GM18505 (cell line): ENCODE data around the gene MCHR1.
A peak's percentile ranks its signal among the peaks of the same experiment; 100 is the strongest.
"Not testable (repeated sequence)": the region's sequence is repeated elsewhere in the genome, so short reads cannot be mapped to it uniquely, and the experiment has no call there.

ENCODE experiments used
- ATAC-seq: cut with Tn5 transposase; IDR thresholded peaks from one replicate; pipeline ENCODE4 v1.9.1; 2021; ENCODE audit not compliant: unreplicated experiment
- POLR2A ChIP-seq: IDR thresholded peaks from 4 replicates; pipeline ENCODE4 v1.6.1; 2011; ENCODE audit warnings: borderline replicate concordance; ENCODE audit not compliant: insufficient read depth, insufficient read length; ENCODE audit errors: extremely low read depth

The MCHR1 gene

GRCh38 chr22:40645579-40646197 lies 33.6 kb upstream of the MCHR1 start:
- ATAC-seq: no peak
- no peak for TF ChIP-seq POLR2A

DNA sequence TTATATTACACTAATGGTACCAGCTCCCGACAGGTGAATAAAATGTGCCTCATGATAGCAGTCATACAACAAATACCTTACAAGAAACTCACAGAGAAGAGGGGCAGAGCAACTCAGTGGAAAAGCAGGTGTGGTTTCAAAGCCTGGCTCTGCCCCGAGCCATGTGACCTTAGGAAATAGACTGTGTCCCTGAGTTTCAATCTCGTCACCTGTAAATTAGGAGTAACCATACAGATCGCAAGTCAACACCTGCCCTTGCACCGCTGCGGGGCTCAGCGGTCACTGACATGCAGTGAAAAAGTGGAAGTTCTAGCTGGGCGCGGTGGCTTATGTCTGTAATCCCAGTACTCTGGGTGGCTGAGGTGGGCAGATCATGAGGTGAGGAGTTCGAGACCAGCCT lies 30.9 kb upstream of the MCHR1 start:
- TF ChIP-seq POLR2A: no peak
- ATAC-seq: no peak

DNA sequence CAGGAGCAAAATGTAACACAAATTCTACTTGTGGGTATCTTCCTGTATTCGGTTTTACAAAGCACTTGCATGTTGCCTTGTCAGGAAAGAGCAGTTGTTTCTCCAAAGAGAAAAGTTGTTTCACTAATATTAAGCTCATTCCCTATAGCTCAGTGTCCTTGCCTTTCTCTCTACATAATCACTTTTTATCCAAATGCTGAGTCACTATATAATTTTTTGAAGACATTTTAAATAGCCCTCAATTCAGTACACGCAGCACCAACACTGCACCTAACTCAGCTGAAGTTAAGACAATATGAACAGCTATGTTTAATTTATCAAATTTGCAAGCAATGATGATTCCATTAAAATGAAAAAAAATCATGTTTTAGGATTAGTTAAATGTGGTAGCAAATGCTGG lies 28.2 kb upstream of the MCHR1 start:
- no peak for ATAC-seq
- TF ChIP-seq POLR2A: no peak

- peak; percentile 76 for TF ChIP-seq POLR2A
- no peak for ATAC-seq
These were observed 27.5 kb upstream of the MCHR1 start for GRCh38 chr22:40651563-40652501.

GRCh38 chr22:40653361-40653760 lies 25.9 kb upstream of the MCHR1 start:
- TF ChIP-seq POLR2A: no peak
- no peak for ATAC-seq

- TF ChIP-seq POLR2A: no peak
- no peak for ATAC-seq
These were observed 24.6 kb upstream of the MCHR1 start for GRCh38 chr22:40654522-40655167.

GRCh38 chr22:40655941-40656340 lies 23.3 kb upstream of the MCHR1 start:
- ATAC-seq: not testable (repeated sequence)

GRCh38 chr22:40656651-40657050 lies 22.6 kb upstream of the MCHR1 start:
- ATAC-seq: not testable (repeated sequence)

DNA sequence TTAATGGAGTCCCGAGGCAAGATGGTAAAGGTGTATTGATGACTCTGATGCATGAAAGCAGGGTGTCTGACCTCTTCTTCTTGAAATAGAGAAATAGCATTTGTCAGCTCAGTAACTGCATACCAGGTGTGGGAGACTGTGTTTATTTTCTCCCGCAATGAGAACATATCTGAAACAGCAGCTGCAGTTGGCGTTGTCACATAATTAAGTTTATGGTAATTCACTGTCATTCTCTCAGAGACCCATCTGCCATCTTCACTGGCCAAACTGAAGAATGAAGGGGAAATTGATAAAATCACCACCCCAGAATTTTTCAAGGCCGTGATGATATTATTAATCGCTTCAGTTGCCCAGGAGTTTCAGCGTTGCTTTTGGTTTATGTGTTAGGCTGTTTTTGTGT lies 20.1 kb upstream of the MCHR1 start:
- TF ChIP-seq POLR2A: no peak
- no peak for ATAC-seq

DNA sequence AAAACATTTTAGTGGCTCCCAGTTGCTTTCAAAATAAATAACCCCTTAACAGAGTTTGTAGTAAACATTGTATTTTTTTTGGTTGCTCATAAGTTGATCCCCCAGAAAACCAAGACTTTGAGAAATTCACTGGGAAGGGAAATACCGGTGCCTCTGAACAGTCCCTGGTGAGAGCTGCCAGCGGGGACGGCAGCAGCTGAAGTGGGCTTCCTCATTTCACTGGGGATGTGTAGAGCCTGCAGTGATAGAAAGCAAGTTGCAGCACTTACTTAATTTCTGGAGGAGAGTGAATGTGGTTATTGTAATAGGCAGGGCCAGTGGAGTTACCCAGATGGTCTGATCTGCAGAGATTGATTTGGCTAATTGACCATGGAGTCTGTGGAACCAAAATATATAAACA lies 18.6 kb upstream of the MCHR1 start:
- no peak for ATAC-seq
- no peak for TF ChIP-seq POLR2A

- no peak for TF ChIP-seq POLR2A
- no peak for ATAC-seq
These were observed 17.6 kb upstream of the MCHR1 start for GRCh38 chr22:40661671-40662070.

GRCh38 chr22:40665312-40665711 lies 14.0 kb upstream of the MCHR1 start:
- ATAC-seq: no peak
- TF ChIP-seq POLR2A: no peak

DNA sequence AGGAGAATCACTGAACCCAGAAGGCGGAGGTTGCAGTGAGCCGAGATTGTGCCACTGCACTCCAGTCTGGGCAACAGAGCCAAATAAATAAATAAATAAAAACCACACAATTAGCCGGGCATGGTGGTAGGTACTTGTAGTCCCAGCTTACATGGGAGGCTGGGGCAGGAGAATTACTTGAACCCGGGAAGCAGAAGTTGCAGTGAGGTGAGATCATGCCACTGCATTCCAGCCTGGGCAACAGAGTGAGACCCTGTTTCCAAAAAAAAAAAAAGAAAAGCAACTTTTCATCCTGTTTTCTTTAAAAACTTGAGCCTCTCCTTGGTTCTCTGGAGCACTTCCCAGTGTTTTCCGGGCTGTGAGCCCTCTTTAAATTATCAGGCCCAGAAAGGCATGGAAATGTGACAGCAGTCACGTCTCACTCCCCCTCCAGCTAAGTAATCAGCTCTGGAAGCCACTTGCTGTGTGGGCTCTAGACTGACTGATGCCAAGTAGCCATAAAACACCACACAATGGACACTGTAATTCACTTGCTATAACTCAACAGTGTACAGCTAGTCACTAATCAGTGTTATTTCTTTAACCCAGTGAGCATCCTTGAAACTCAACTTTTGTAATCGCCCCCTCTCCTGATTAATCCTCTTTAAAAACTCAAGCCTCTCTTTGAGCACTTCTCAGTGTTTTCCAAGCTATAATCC lies 13.0 kb upstream of the MCHR1 start:
- TF ChIP-seq POLR2A: no peak
- no peak for ATAC-seq
